ENCODE measurements around the gene FOSL2. TPM values are rescaled to one million over a fixed set of nuclear protein-coding genes. Genes with fewer than 3 reads are reported as not detected.

FOSL2 gene
- total and polyA plus RNA-seq, 4 donors = 23.5 to 97.9 (median 68.5) TPM

DNA sequence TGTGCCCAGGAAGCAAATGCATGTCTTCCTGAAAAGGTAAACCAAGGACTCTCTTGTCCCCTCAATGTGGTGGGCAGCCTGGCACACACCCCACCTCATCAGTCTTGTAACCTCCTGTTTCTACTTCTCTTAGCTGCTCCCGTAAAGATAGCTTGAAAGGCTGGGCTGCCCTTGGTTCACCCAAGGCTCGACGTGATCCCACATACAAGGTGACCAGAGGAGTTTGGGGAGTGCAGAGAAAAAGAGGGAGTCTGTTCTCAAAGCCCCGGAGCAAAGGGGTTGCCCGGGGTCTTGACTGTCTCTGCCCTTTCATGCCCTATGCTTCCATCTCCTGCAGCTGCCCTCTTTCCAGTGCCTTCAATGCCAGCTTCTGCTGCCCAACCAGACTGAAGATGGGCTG is 18.3 kb upstream of the FOSL2 start:
- ATAC-seq (ENCODE audit: insufficient read depth, low FRiP score) (no peak), DNase-seq (no peak)
- Histone ChIP-seq H3K4me3 (no peak overlapping the region), H3K27me3 (ENCODE audit: control insufficient read depth in 3 of 3, insufficient read depth in 3 of 3, low read length in 2 of 3) (no peaks in the 10 kb centered on the region), H3K9me3 (ENCODE audit: control insufficient read depth in 4 of 4, insufficient read depth in 3 of 4, low read length in 3 of 4) (no peaks in the 10 kb centered on the region), H3K36me3 (ENCODE audit: control insufficient read depth in 4 of 4, insufficient read depth in 4 of 4, low read length in 4 of 4) (no peaks in the 10 kb centered on the region), H3K4me1 (ENCODE audit: control insufficient read depth in 5 of 5, insufficient read depth in 5 of 5, low read length in 5 of 5) (peaks cover 0 to 9% (median 0%) of the 10 kb centered on the region in 5 donors), H3K9ac (ENCODE audit: insufficient read depth in 1 of 2, low read length in 2 of 2) (no peak overlapping the region), H3K27ac (ENCODE audit: low read depth in 1 of 2, low read length in 1 of 2) (no peak overlapping the region)
- TF ChIP-seq, protein P1, sequence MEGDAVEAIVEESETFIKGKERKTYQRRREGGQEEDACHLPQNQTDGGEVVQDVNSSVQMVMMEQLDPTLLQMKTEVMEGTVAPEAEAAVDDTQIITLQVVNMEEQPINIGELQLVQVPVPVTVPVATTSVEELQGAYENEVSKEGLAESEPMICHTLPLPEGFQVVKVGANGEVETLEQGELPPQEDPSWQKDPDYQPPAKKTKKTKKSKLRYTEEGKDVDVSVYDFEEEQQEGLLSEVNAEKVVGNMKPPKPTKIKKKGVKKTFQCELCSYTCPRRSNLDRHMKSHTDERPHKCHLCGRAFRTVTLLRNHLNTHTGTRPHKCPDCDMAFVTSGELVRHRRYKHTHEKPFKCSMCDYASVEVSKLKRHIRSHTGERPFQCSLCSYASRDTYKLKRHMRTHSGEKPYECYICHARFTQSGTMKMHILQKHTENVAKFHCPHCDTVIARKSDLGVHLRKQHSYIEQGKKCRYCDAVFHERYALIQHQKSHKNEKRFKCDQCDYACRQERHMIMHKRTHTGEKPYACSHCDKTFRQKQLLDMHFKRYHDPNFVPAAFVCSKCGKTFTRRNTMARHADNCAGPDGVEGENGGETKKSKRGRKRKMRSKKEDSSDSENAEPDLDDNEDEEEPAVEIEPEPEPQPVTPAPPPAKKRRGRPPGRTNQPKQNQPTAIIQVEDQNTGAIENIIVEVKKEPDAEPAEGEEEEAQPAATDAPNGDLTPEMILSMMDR (IDR thresholded peaks at IDR 0.05; ENCODE audit: control extremely low read depth, extremely low read depth) = no peak
- 89 to 91% methylated on average over 5 of the region's 5 CpGs for WGBS, 2 donors

DNA sequence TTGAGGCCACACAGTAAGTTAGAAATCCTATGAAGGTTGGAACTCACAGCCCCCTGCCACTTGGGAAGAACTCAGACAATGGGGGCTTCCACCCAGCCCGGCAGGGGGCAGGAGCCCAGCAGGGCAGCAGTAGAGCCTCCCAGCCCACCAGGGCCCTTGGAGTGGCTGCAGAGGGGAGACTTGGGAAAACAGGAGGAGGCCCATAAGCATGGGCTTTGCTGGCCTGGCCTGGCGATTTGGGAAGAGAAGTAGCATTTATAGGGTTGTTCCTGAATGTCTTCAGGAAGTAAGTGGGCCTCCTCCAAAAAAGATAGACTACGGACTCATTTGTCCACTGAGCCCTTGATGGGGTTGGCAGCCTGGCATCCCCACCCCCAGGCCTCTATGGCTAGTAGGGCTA is 17.4 kb upstream of the FOSL2 start:
- DNase-seq (no peak), ATAC-seq (ENCODE audit: insufficient read depth, low FRiP score) (no peak)
- TF ChIP-seq, protein P1 (IDR thresholded peaks at IDR 0.05; ENCODE audit: control extremely low read depth, extremely low read depth) = no peak
- no peak overlapping the region for H3K4me3 ChIP-seq
- no peaks in the 10 kb centered on the region for H3K27me3 ChIP-seq (ENCODE audit: control insufficient read depth in 3 of 3, insufficient read depth in 3 of 3, low read length in 2 of 3)
- peaks cover 0 to 9% (median 0%) of the 10 kb centered on the region in 5 donors for H3K4me1 ChIP-seq (ENCODE audit: control insufficient read depth in 5 of 5, insufficient read depth in 5 of 5, low read length in 5 of 5)
- 93 to 94% methylated on average over 3 of the region's 3 CpGs for WGBS, 2 donors
- no peaks in the 10 kb centered on the region for H3K9me3 ChIP-seq (ENCODE audit: control insufficient read depth in 4 of 4, insufficient read depth in 3 of 4, low read length in 3 of 4)
- H3K9ac ChIP-seq (ENCODE audit: insufficient read depth in 1 of 2, low read length in 2 of 2) = no peak overlapping the region
- H3K27ac ChIP-seq (ENCODE audit: low read depth in 1 of 2, low read length in 1 of 2) = no peak overlapping the region
- H3K36me3 ChIP-seq (ENCODE audit: control insufficient read depth in 4 of 4, insufficient read depth in 4 of 4, low read length in 4 of 4) = no peaks in the 10 kb centered on the region

DNA sequence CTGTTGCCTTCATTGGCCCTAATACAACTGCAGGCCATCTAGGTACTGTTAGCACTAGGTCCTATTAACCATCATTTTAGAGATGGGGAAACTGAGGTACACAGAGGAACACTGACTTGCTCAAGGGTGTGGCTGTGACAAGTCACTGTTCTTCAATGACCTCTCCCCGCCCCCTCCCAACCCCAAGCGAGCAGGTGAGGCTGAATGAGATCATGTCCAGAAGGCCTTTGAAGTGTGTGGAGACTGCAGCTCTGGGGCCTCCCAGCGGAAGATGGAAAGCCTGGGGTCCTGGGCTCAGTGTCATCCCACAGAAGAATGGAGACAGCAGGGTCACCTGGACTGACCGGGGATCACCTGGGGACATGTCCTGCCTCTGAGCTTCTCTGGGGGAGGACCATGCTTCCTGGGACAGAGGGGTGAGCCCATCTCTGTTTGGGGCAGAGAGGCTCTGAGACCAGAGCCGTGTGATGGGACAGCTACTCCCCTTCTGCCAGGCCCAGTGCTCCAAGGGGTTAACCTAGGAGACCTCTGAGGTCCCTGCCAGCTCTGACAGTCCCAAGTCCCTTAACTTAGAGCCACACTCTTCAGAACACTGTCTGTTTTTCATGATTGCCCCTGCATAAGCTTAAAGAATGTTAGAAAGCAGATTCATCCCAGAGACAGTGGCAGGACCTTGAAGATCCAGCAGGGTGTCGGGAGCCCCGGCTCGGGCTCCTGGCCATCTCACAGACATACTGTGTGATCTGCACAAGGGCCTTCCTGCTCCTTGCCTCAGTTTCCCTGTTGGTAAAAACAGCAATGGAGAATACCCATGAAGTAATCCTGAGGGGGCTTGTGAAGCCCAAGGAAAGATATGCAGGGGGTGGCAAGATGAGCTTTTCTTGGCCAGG is 16.7 kb upstream of the FOSL2 start:
- DNase-seq = no peak
- no peaks in the 10 kb centered on the region for H3K36me3 ChIP-seq (ENCODE audit: control insufficient read depth in 4 of 4, insufficient read depth in 4 of 4, low read length in 4 of 4)
- peaks cover 0 to 9% (median 0%) of the 10 kb centered on the region in 5 donors for H3K4me1 ChIP-seq (ENCODE audit: control insufficient read depth in 5 of 5, insufficient read depth in 5 of 5, low read length in 5 of 5)
- WGBS, 2 donors = 93 to 96% methylated on average over 8 of the region's 8 CpGs
- TF ChIP-seq, protein P1 (IDR thresholded peaks at IDR 0.05; ENCODE audit: control extremely low read depth, extremely low read depth) = no peak
- no peak overlapping the region for H3K27ac ChIP-seq (ENCODE audit: low read depth in 1 of 2, low read length in 1 of 2)
- H3K9ac ChIP-seq (ENCODE audit: insufficient read depth in 1 of 2, low read length in 2 of 2) = no peak overlapping the region
- H3K9me3 ChIP-seq (ENCODE audit: control insufficient read depth in 4 of 4, insufficient read depth in 3 of 4, low read length in 3 of 4) = no peaks in the 10 kb centered on the region
- no peaks in the 10 kb centered on the region for H3K27me3 ChIP-seq (ENCODE audit: control insufficient read depth in 3 of 3, insufficient read depth in 3 of 3, low read length in 2 of 3)
- ATAC-seq (ENCODE audit: insufficient read depth, low FRiP score) = no peak
- no peak overlapping the region for H3K4me3 ChIP-seq
